IMR-90 (cell line): Measurements from ENCODE around the gene EID3.

Experiments
- BHLHE40 ChIP-seq: fragments of 150-350 bp; IDR thresholded peaks from 2 replicates; pipeline ENCODE4 v1.6.1; 2016; ENCODE audit warnings: mild to moderate bottlenecking, low read depth, low read length
- CEBPB ChIP-seq: IDR thresholded peaks from 2 replicates; pipeline ENCODE4 v1.6.1; 2012; ENCODE audit warnings: low read depth, low read length, improper control_type of control experiment
- CHD1 ChIP-seq: IDR thresholded peaks from 2 replicates; pipeline ENCODE4 v1.6.1; 2012; ENCODE audit warnings: low read depth, low read length, improper control_type of control experiment
- MAZ ChIP-seq: IDR thresholded peaks from 2 replicates; pipeline ENCODE4 v1.6.1; 2012; ENCODE audit warnings: low read depth, mild to moderate bottlenecking, low read length, improper control_type of control experiment, moderate library complexity, borderline replicate concordance
- MXI1 ChIP-seq: IDR thresholded peaks from 2 replicates; pipeline ENCODE4 v1.6.1; 2012; ENCODE audit warnings: low read depth, mild to moderate bottlenecking, low read length, moderate library complexity, borderline replicate concordance
- NFE2L2 ChIP-seq: fragments of 150-350 bp; IDR thresholded peaks from 2 replicates; pipeline ENCODE4 v1.6.1; 2016; ENCODE audit warnings: low read depth, mild to moderate bottlenecking, low read length
- POLR2A ChIP-seq: IDR thresholded peaks from 2 replicates; pipeline ENCODE4 v1.6.1; 2012; ENCODE audit warnings: mild to moderate bottlenecking, low read depth, low read length
- RAD21 ChIP-seq: IDR thresholded peaks from 2 replicates; pipeline ENCODE4 v1.6.1; 2012; ENCODE audit warnings: low read length, improper control_type of control experiment
- RCOR1 ChIP-seq: IDR thresholded peaks from 2 replicates; pipeline ENCODE4 v1.6.1; 2012; ENCODE audit warnings: mild to moderate bottlenecking, low read length, improper control_type of control experiment; ENCODE audit not compliant: insufficient replicate concordance
- RFX5 ChIP-seq: IDR thresholded peaks from 2 replicates; pipeline ENCODE4 v1.8.0; 2012; ENCODE audit warnings: low read depth, mild to moderate bottlenecking, low read length, moderate library complexity
- SMC3 ChIP-seq: fragments of 150-350 bp; IDR thresholded peaks from 2 replicates; pipeline ENCODE4 v1.6.1; 2016; ENCODE audit warnings: low read depth, mild to moderate bottlenecking, antibody characterized with exemption, low read length, moderate library complexity
- TF ChIP-seq, protein P1 (sequence below): conservative IDR thresholded peaks from 2 replicates; pipeline ENCODE4 v1.5.1; 2012; ENCODE audit warnings: mild to moderate bottlenecking, low read depth, low read length, improper control_type of control experiment
- TF ChIP-seq, protein P2 (sequence below): fragments of 150-350 bp; IDR thresholded peaks from 2 replicates; pipeline ENCODE4 v1.6.1; 2017; ENCODE audit warnings: mild to moderate bottlenecking, antibody characterized with exemption, low read length, low read depth
- TF ChIP-seq, protein P3 (sequence below): fragments of 150-350 bp; IDR thresholded peaks from 2 replicates; pipeline ENCODE4 v1.6.1; 2016; ENCODE audit warnings: low read depth, mild to moderate bottlenecking, low read length, moderate library complexity, borderline replicate concordance

DNA sequence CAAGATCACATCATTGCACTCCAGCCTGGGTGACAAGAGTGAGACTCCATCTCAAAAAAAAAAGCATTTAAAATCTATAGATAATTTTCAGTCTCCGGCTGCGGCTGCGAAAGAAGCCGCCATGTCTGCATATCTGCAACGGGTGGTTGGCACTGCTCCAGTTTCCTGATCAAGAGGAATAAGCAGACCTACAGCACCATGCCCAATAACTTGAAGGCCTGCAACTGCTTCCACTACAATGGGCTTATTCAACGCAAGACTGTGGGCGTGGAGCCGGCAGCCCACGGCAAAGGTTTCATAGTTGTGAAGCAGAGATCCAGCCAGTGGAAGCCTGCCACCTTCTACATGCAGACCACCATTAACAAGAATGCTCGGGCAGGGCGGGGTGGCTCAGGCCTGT is 30.6 kb upstream of the EID3 start:
- TF ChIP-seq, protein P1, sequence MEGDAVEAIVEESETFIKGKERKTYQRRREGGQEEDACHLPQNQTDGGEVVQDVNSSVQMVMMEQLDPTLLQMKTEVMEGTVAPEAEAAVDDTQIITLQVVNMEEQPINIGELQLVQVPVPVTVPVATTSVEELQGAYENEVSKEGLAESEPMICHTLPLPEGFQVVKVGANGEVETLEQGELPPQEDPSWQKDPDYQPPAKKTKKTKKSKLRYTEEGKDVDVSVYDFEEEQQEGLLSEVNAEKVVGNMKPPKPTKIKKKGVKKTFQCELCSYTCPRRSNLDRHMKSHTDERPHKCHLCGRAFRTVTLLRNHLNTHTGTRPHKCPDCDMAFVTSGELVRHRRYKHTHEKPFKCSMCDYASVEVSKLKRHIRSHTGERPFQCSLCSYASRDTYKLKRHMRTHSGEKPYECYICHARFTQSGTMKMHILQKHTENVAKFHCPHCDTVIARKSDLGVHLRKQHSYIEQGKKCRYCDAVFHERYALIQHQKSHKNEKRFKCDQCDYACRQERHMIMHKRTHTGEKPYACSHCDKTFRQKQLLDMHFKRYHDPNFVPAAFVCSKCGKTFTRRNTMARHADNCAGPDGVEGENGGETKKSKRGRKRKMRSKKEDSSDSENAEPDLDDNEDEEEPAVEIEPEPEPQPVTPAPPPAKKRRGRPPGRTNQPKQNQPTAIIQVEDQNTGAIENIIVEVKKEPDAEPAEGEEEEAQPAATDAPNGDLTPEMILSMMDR, result no peak
- TF ChIP-seq POLR2A (no peak), RCOR1 (no peak), MAZ (no peak), RFX5 (no peak), CHD1 (no peak), SMC3 (no peak), RAD21 (no peak), NFE2L2 (no peak), BHLHE40 (no peak), CEBPB (no peak), MXI1 (no peak)
- TF ChIP-seq, protein P2, sequence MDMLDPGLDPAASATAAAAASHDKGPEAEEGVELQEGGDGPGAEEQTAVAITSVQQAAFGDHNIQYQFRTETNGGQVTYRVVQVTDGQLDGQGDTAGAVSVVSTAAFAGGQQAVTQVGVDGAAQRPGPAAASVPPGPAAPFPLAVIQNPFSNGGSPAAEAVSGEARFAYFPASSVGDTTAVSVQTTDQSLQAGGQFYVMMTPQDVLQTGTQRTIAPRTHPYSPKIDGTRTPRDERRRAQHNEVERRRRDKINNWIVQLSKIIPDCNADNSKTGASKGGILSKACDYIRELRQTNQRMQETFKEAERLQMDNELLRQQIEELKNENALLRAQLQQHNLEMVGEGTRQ, result no peak
- TF ChIP-seq, protein P3, sequence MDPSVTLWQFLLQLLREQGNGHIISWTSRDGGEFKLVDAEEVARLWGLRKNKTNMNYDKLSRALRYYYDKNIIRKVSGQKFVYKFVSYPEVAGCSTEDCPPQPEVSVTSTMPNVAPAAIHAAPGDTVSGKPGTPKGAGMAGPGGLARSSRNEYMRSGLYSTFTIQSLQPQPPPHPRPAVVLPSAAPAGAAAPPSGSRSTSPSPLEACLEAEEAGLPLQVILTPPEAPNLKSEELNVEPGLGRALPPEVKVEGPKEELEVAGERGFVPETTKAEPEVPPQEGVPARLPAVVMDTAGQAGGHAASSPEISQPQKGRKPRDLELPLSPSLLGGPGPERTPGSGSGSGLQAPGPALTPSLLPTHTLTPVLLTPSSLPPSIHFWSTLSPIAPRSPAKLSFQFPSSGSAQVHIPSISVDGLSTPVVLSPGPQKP, result no peak
